GM18861 (cell line): ENCODE results near the gene PROC.
"Not testable (repeated sequence)": the region's sequence is repeated elsewhere in the genome, so short reads cannot be mapped to it uniquely, and the experiment has no call there.

ENCODE experiments used
- ATAC-seq: cut with Tn5 transposase; IDR thresholded peaks from one replicate; pipeline ENCODE4 v1.9.1; 2021; ENCODE audit not compliant: unreplicated experiment

PROC gene

DNA sequence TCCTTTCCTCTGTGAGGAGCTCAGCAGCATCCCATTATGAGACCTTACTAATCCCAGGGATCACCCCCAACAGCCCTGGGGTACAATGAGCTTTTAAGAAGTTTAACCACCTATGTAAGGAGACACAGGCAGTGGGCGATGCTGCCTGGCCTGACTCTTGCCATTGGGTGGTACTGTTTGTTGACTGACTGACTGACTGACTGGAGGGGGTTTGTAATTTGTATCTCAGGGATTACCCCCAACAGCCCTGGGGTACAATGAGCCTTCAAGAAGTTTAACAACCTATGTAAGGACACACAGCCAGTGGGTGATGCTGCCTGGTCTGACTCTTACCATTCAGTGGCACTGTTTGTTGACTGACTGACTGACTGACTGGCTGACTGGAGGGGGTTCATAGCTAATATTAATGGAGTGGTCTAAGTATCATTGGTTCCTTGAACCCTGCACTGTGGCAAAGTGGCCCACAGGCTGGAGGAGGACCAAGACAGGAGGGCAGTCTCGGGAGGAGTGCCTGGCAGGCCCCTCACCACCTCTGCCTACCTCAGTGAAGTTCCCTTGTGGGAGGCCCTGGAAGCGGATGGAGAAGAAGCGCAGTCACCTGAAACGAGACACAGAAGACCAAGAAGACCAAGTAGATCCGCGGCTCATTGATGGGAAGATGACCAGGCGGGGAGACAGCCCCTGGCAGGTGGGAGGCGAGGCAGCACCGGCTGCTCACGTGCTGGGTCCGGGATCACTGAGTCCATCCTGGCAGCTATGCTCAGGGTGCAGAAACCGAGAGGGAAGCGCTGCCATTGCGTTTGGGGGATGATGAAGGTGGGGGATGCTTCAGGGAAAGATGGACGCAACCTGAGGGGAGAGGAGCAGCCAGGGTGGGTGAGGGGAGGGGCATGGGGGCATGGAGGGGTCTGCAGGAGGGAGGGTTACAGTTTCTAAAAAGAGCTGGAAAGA is 7.6 kb downstream of the PROC start:
- ATAC-seq = no peak

DNA sequence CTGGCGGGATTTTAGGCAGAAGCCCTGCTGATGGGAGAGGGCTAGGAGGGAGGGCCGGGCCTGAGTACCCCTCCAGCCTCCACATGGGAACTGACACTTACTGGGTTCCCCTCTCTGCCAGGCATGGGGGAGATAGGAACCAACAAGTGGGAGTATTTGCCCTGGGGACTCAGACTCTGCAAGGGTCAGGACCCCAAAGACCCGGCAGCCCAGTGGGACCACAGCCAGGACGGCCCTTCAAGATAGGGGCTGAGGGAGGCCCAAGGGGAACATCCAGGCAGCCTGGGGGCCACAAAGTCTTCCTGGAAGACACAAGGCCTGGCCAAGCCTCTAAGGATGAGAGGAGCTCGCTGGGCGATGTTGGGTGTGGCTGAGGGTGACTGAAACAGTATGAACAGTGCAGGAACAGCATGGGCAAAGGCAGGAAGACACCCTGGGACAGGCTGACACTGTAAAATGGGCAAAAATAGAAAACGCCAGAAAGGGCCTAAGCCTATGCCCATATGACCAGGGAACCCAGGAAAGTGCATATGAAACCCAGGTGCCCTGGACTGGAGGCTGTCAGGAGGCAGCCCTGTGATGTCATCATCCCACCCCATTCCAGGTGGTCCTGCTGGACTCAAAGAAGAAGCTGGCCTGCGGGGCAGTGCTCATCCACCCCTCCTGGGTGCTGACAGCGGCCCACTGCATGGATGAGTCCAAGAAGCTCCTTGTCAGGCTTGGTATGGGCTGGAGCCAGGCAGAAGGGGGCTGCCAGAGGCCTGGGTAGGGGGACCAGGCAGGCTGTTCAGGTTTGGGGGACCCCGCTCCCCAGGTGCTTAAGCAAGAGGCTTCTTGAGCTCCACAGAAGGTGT is 8.5 kb downstream of the PROC start:
- no peak for ATAC-seq

DNA sequence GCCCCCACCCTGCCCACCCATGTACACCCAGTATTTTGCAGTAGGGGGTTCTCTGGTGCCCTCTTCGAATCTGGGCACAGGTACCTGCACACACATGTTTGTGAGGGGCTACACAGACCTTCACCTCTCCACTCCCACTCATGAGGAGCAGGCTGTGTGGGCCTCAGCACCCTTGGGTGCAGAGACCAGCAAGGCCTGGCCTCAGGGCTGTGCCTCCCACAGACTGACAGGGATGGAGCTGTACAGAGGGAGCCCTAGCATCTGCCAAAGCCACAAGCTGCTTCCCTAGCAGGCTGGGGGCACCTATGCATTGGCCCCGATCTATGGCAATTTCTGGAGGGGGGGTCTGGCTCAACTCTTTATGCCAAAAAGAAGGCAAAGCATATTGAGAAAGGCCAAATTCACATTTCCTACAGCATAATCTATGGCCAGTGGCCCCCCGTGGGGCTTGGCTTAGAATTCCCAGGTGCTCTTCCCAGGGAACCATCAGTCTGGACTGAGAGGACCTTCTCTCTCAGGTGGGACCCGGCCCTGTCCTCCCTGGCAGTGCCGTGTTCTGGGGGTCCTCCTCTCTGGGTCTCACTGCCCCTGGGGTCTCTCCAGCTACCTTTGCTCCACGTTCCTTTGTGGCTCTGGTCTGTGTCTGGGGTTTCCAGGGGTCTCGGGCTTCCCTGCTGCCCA is 9.3 kb downstream of the PROC start:
- ATAC-seq = no peak

DNA sequence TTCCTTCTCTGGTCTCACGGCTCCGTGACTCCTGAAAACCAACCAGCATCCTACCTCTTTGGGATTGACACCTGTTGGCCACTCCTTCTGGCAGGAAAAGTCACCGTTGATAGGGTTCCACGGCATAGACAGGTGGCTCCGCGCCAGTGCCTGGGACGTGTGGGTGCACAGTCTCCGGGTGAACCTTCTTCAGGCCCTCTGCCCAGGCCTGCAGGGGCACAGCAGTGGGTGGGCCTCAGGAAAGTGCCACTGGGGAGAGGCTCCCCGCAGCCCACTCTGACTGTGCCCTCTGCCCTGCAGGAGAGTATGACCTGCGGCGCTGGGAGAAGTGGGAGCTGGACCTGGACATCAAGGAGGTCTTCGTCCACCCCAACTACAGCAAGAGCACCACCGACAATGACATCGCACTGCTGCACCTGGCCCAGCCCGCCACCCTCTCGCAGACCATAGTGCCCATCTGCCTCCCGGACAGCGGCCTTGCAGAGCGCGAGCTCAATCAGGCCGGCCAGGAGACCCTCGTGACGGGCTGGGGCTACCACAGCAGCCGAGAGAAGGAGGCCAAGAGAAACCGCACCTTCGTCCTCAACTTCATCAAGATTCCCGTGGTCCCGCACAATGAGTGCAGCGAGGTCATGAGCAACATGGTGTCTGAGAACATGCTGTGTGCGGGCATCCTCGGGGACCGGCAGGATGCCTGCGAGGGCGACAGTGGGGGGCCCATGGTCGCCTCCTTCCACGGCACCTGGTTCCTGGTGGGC is 10.0 kb downstream of the PROC start:
- ATAC-seq = no peak

DNA sequence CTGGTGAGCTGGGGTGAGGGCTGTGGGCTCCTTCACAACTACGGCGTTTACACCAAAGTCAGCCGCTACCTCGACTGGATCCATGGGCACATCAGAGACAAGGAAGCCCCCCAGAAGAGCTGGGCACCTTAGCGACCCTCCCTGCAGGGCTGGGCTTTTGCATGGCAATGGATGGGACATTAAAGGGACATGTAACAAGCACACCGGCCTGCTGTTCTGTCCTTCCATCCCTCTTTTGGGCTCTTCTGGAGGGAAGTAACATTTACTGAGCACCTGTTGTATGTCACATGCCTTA is 10.5 kb downstream of the PROC start:
- ATAC-seq = no peak

DNA sequence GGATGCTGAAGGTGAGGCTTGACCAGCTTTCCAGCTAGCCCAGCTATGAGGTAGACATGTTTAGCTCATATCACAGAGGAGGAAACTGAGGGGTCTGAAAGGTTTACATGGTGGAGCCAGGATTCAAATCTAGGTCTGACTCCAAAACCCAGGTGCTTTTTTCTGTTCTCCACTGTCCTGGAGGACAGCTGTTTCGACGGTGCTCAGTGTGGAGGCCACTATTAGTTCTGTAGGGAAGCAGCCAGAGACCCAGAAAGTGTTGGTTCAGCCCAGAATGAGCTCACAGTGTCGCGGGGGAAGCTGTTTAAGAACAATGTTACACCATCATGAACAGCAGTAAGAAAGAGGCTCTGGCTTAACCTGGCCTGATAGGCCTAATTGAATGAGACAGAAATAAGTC is 11.1 kb downstream of the PROC start:
- no peak for ATAC-seq

DNA sequence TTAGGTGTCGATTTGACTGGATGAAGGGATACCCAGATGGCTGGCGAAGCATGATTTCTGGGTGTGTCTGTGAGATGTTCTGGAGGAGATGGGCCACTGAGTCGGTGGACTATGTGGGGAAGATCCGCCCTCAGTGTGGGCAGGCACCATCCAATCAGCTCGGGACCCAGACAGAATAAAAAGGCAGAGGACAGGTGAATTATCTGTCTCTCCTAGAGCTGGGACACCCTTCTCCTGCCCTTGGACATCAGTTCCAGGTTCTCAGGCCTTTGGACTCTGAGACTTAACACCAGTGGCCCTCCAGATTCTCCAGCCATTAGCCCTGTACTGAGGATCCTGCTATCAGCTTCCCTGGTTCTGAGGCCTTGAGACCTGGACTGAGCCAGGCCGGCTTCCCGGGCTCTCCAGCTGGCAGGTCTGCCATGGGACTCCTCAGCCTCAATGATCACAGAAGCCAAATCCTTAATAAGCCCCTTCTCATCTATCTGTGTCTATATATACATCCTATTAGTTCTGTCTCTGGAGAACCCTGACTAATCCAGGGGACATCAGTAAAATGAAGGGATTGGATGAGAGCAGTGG is 11.7 kb downstream of the PROC start:
- no peak for ATAC-seq

DNA sequence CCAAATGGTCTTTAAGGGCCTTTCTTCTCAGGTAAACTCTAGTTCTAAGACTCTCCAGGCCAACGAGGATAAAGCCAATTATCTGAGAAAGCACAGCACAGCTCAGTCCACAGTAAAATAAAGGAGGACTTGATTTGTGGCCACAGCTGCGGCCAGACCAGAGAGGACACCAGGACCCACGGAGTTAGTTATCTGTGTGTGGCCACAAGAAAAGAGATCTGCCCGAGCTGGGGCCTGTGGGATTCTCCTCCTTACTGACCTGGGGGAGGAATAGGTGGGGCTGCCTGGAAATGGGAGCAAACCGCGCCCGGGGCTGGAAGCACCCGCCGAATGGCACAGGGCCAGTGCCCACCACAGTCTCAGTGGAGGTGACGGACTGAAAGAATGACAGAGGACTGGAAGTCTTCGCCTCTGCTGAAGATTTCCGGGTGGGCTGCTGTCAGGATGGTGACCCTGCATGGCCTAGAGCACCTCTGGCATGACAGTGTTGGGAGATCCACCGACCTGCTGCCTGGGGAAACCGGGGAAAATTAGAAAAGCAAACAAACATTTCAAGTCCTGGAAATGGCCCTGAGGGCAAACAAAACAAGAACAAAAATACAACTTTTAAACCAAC is 13.3 kb downstream of the PROC start:
- no peak for ATAC-seq

DNA sequence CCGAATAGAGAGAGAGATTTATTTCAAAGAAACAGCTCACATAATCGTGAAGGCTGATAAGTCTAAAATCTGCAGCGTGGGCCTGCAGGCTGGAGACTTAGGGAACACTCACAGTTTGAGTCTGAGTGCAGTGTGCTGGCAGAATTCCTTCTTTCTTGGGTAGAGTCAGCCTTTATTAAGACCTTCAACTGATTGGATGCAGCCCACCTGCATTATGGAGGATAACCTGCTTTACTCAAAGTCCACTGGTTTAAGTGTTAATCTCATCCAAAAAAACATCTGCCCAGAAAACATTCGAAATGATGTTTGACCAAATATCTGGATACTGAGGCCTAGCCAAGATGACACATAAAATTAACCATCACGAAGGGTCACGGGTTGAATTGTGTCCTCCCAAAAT is 16.3 kb downstream of the PROC start:
- no peak for ATAC-seq

DNA sequence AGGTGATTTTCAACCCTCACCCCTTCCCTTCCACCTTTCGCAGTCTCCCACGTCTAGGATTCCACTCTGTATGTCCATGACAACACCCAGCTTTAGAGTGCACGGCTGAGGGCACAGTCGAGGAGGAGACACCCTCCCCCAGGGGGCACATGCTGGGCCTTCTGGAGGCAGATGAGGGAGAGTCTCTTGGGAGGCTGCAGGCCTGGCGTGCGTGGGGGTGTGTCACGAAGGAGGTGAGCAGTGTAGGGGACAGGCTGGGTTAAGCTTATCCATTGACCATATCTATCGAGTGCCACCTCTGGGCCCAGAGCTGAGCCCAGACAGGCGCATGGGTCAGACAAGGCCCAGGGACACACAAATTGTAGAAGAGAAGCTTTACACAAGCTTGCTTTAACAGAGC is 18.8 kb downstream of the PROC start:
- no peak for ATAC-seq

DNA sequence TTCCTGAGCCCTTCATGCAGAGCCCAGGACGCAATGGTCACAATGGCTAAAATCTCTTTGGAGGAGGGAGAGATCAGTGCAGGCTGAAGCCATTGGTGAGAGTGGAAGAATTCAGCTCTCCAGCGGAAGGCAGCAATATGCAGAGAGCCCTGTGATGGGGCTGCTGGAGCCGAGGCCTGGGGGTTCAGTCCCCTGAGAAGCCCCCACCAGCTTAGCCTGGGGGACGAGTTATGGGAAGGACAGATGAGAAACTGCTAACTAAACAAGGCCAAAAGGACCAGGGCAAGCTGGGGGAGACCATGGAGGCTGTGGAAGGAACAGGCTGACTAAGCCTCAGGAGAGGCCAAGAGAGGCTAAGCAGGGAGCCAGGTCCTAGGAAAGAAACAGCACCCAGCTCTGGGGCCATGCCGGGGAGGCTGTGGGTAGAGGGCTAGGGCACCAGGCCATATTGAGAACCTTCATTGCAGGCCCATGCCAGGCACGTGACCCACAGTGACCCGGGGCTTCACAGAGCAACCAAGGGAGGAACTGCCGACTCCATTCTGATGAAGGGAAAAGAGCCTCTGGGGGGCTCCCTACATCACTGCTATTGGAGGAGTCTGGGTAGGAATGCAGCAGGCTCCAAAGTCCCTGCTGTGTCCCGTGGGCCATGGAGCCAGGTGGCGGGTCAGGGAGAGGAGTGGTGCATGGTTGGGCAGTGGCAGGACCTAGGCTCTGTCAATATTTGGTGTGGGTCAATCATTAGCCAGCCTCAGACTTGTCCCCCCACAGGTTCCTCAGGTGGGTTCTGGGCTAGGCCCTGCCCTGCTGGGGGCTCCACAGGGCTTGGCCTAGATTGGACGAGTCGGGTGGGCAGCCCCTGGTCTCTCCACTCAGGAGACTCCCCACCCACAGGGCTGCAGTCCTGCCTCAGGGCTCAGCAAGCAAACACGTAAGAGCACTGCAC is 19.8 kb downstream of the PROC start:
- no peak for ATAC-seq

DNA sequence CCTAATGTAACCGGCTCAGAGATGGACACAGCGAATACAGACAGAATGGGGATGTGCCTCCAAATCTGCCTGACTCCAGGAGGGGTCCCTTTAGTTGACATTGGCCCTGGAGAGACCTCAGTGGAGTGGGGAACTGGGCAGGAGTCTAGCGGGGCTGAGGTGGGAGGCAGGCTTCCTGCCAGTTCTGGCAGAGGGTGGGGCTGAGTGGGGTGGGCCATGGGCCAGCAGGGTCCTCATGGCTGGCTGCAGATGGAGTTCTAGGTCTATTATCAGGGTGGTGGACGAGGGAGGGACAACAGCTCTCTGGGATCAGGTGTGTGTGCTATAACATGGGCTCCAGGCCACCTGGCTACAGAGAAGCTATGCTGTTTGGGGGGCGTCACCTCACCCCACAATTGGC is 21.1 kb downstream of the PROC start:
- no peak for ATAC-seq

DNA sequence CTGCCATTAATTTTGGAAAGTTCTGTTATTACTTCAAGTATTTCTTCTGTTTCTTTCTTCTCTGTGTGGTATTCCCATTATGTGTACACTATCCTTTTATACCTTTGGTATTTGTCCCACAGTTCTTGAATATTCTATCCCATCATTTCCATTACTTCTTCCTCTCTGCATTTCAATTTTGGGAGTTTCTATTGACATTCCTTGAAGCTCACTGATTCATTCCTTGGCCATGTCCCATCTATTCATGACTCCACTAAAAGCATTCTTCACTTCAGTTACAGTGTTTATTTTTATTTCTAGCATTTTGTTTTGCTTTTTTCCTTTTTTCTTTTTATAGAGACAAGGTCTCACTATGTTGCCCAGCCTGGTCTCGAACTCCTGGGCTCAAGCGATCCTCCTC is 30.3 kb downstream of the PROC start:
- ATAC-seq = no peak

DNA sequence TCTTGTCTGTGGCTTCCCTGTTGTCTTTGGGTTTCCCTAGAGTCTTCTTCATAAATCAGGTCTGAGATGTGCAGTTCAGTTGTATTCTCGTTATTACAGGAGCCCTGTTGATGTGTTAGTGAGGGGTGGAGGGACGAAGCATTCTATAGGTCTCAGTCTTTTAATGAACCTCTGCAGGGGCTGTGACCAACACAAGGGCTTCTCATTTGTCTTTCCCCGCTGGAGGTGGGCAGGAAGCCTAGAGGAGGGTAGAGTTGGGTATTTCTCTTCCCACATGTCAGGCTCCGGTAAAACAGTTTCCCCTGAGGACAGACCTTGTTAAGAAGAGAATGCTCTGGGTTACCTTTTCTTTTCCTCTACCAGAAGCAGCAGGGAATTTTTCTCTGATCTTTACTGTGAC is 31.2 kb downstream of the PROC start:
- ATAC-seq = no peak

DNA sequence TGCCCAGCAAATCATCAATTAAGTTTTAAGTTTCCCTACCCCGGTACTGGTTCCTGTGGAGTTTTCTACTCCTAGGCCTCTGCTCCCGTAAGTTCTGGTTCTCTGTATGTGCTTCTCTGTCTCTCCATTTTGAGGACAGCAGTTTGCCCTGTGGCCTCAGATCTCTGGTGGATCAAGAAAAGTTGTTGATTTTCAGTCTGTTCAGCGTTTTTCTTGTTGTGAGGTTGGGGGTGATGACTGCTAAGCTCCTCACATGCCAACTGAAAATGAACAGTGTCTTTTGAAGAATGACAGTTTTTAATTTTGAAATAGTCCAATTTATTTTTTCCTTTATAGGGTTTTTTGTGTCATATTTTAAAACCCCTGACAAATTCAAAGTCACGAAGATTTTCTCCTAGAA is 31.7 kb downstream of the PROC start:
- ATAC-seq = no peak

DNA sequence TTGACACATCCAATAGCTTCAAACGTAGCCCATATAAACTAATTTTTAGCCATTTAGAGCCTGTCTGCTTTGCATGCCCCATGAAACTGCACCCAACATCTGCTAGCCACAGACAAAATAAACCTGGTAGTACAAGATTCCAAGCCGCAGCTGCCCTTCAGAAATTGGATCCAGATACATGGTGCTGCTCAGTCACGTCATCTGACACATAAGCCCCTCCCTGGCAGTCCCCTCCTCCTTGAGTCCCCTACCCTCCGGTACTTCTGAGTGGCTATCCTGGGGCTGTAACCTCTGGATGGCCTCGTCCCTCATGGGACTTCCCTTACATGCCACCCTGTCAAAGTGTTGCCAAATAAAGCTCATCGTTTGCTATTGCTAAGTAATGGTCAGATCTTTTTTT is 33.8 kb downstream of the PROC start:
- no peak for ATAC-seq

DNA sequence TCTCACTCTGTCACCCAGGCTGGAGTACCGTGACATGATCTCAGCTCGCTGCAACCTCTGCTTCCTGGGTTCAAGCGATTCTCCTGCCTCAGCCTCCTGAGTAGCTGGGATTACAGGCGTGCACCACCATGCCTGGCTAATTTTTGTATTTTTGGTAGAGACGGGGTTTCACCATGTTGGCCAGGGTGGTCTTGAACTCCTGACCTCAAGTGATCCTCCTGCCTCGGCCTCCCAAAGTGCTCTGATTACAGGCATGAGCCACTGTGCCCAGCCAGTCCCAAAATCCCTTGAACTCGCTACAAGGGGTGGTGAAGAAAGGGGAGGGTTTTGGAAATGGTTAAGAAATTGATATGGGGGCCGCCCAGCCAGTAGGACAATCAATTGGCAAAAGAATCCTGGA is 34.2 kb downstream of the PROC start:
- not testable (repeated sequence) for ATAC-seq

DNA sequence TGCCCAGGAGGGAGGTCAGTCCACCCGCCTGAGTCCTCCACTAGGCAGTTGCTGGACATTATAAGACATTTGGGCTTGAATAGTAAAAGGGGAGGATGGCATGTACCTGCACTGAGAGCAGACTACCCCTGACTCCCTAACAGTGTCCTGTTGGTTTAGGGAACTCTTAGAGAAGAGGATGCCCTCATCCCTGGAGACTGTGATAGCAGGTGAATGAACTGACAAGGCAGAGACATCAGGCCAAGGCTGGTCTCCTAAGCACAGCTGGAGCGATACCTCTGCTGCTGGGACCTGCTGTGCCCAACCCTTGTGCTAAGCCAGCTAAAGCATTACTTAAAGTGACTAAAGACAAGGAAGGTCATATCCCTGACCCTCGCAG is 34.8 kb downstream of the PROC start:
- ATAC-seq = no peak
